H1 (cell line): Measurements from ENCODE around the gene ANKRD62. TPM values are rescaled to one million over a fixed set of nuclear protein-coding genes. Genes with fewer than 3 reads are reported as not detected.

Experiments
- CTCF ChIA-PET: fragments of 300-600 bp; sonication (Branson Sonifier 250); formaldehyde crosslinking; loops from one replicate; lab custom pipeline; 2021; ENCODE audit not compliant: partially characterized antibody; lab: Charles Lee
- POLR2A ChIA-PET: fragments of 300-600 bp; sonication (Branson Sonifier 250); formaldehyde crosslinking; loops from one replicate; lab custom pipeline; 2021; ENCODE audit warnings: inconsistent platforms; ENCODE audit not compliant: partially characterized antibody; lab: Charles Lee
- DNase-seq, 2 experiments: peaks; one replicate each; pipeline versions ENCODE4 v3.0.0 to v3.0.0-alpha.2; 2010 to 2022; ENCODE audit warnings: low spot score in 2 of 2, low read depth in 1 of 2, mixed read lengths in 1 of 2
- FAIRE-seq: peaks from 2 replicates; lab custom pipeline; 2011; peaks lifted over from hg19 to GRCh38; lab: Jason Lieb, UNC
- H2AFZ ChIP-seq: 2 replicates; pipeline ENCODE4 v1.8.1; 2012; ENCODE audit warnings: low read length, inconsistent platforms
- H2AK5ac ChIP-seq: 2 replicates; pipeline ENCODE4 v1.6.1; 2013; ENCODE audit warnings: low read depth, low read length
- H2BK120ac ChIP-seq: replicated peaks from 2 replicates; pipeline ENCODE3; 2013; ENCODE audit warnings: low read depth, low read length, inconsistent platforms
- H2BK12ac ChIP-seq: 2 replicates; pipeline ENCODE4 v1.6.1; 2013; ENCODE audit warnings: low read depth, low read length
- H2BK15ac ChIP-seq: 2 replicates; pipeline ENCODE4 v1.6.1; 2013; ENCODE audit warnings: low read length
- H2BK20ac ChIP-seq: 2 replicates; pipeline ENCODE4 v1.6.1; 2013; ENCODE audit warnings: low read length
- H2BK5ac ChIP-seq: 2 replicates; pipeline ENCODE4 v1.6.1; 2013; ENCODE audit warnings: low read depth, low read length
- H3K14ac ChIP-seq: 2 replicates; pipeline ENCODE4 v1.6.1; 2013; ENCODE audit warnings: inconsistent platforms; ENCODE audit not compliant: insufficient read length
- H3K18ac ChIP-seq: 2 replicates; pipeline ENCODE4 v1.6.1; 2013; ENCODE audit warnings: low read length; ENCODE audit errors: extremely low read depth
- H3K23ac ChIP-seq: 2 replicates; pipeline ENCODE4 v1.6.1; 2013; ENCODE audit warnings: inconsistent platforms; ENCODE audit not compliant: insufficient read length
- H3K23me2 ChIP-seq: 2 replicates; pipeline ENCODE4 v1.6.1; 2013; ENCODE audit warnings: low read depth, low read length
- H3K27ac ChIP-seq: 2 replicates; pipeline ENCODE4 v1.6.1; 2011; ENCODE audit warnings: low read depth, low read length, inconsistent platforms
- H3K27me3 ChIP-seq, 4 experiments: replicated peaks in 1 of 4; 1 replicate in 1 of 4; 2 replicates in 3 of 4; pipeline versions ENCODE4 v1.6.1 to v1.8.1; 2011 to 2013; ENCODE audit warnings: low read length in 3 of 4, mild to moderate bottlenecking in 3 of 4, inconsistent platforms in 2 of 4, mixed read lengths in 2 of 4, moderate library complexity in 1 of 4; ENCODE audit not compliant: control insufficient read depth in 3 of 4, insufficient read depth in 3 of 4; ENCODE audit errors: extremely low read depth in 1 of 4
- H3K36me3 ChIP-seq, 4 experiments: 2 replicates each; pipeline versions ENCODE4 v1.6.1 to v1.8.1; 2011 to 2013; ENCODE audit warnings: mild to moderate bottlenecking in 4 of 4, low read length in 3 of 4, moderate library complexity in 2 of 4, control low read depth in 1 of 4, inconsistent platforms in 1 of 4; ENCODE audit not compliant: insufficient read depth in 4 of 4, control insufficient read depth in 2 of 4
- H3K4ac ChIP-seq: replicated peaks from 2 replicates; pipeline ENCODE3; 2013; ENCODE audit warnings: low read length, low read depth, mixed read lengths, inconsistent platforms; ENCODE audit not compliant: insufficient read length
- H3K4me1 ChIP-seq, 4 experiments: replicated peaks in 1 of 4; 1 replicate in 1 of 4; 2 replicates in 3 of 4; pipeline versions ENCODE4 v1.6.1 to v1.8.1; 2011 to 2013; ENCODE audit warnings: low read length in 3 of 4, inconsistent platforms in 2 of 4, mixed read lengths in 1 of 4; ENCODE audit not compliant: insufficient read depth in 4 of 4, control insufficient read depth in 3 of 4
- H3K4me2 ChIP-seq, 2 experiments: 2 replicates each; pipeline versions ENCODE4 v1.6.1 to v1.8.1; 2011 to 2013; ENCODE audit warnings: low read depth in 2 of 2, low read length in 2 of 2, control low read depth in 1 of 2, inconsistent platforms in 1 of 2, mild to moderate bottlenecking in 1 of 2; ENCODE audit not compliant: insufficient read depth in 1 of 2
- H3K4me3 ChIP-seq, 4 experiments: fragments of 200-600, 300-600 bp in 1 of 4; sonication (generic), shearing (Covaris generic), sonication (Bioruptor Twin) in 1 of 4; 2 replicates each; pipeline versions ENCODE4 v1.5.1 to v1.8.1; 2011 to 2016; ENCODE audit warnings: low read length in 4 of 4, low read depth in 3 of 4, control low read depth in 2 of 4, inconsistent platforms in 2 of 4, mild to moderate bottlenecking in 2 of 4, mixed read lengths in 1 of 4, moderate library complexity in 1 of 4; ENCODE audit not compliant: insufficient read depth in 2 of 4; ENCODE audit errors: extremely low read depth in 1 of 4
- H3K56ac ChIP-seq: replicated peaks from 2 replicates; pipeline ENCODE3; 2013; ENCODE audit warnings: low read depth, mild to moderate bottlenecking, mixed read lengths, low read length, inconsistent platforms; ENCODE audit not compliant: insufficient read length
- H3K79me1 ChIP-seq: 2 replicates; pipeline ENCODE4 v1.6.1; 2013; ENCODE audit warnings: low read depth, low read length, control low read depth
- H3K79me2 ChIP-seq, 2 experiments: 2 replicates each; pipeline versions ENCODE4 v1.6.1 to v1.8.1; 2012 to 2013; ENCODE audit warnings: low read length in 2 of 2, mild to moderate bottlenecking in 2 of 2, inconsistent platforms in 1 of 2; ENCODE audit not compliant: insufficient read depth in 2 of 2, control insufficient read depth in 1 of 2
- H3K9ac ChIP-seq, 4 experiments: replicated peaks in 1 of 4; 1 replicate in 1 of 4; 2 replicates in 3 of 4; pipeline versions ENCODE4 v1.6.1 to v1.8.1; 2011 to 2013; ENCODE audit warnings: low read depth in 3 of 4, low read length in 3 of 4, control low read depth in 2 of 4, mild to moderate bottlenecking in 2 of 4, moderate library complexity in 2 of 4, inconsistent platforms in 1 of 4; ENCODE audit errors: extremely low read depth in 1 of 4
- H3K9me3 ChIP-seq, 2 experiments: 2 replicates each; pipeline versions ENCODE4 v1.6.1 to v1.8.1; 2012 to 2013; ENCODE audit warnings: mild to moderate bottlenecking in 2 of 2, moderate library complexity in 2 of 2, control low read depth in 1 of 2, inconsistent platforms in 1 of 2, low read depth in 1 of 2, low read length in 1 of 2, mixed read lengths in 1 of 2; ENCODE audit not compliant: insufficient read depth in 2 of 2
- H4K20me1 ChIP-seq, 2 experiments: replicated peaks in 1 of 2; 2 replicates each; pipeline versions ENCODE3 to v1.8.1; 2011 to 2013; ENCODE audit warnings: inconsistent platforms in 2 of 2, low read length in 2 of 2, mild to moderate bottlenecking in 1 of 2; ENCODE audit not compliant: insufficient read depth in 2 of 2, control insufficient read depth in 1 of 2
- H4K5ac ChIP-seq: 2 replicates; pipeline ENCODE4 v1.6.1; 2013; ENCODE audit warnings: low read length, low read depth, mixed read lengths, inconsistent platforms; ENCODE audit not compliant: insufficient read length
- H4K8ac ChIP-seq: 2 replicates; pipeline ENCODE4 v1.8.0; 2013; ENCODE audit warnings: mild to moderate bottlenecking, moderate library complexity, low read length, inconsistent platforms; ENCODE audit not compliant: insufficient read depth; ENCODE audit errors: extremely low read depth
- H4K91ac ChIP-seq: replicated peaks from 2 replicates; pipeline ENCODE3; 2013; ENCODE audit warnings: low read length, mixed read lengths, inconsistent platforms; ENCODE audit not compliant: insufficient read length
- EP300 ChIP-seq, 2 experiments: IDR thresholded peaks; 1 replicate in 1 of 2; 2 replicates in 1 of 2; pipeline ENCODE4 v1.6.1; 2011 to 2012; ENCODE audit warnings: low read depth in 2 of 2, low read length in 2 of 2, mild to moderate bottlenecking in 2 of 2, borderline replicate concordance in 1 of 2, inconsistent platforms in 1 of 2, moderate library complexity in 1 of 2
- HDAC6 ChIP-seq: IDR thresholded peaks from one replicate; pipeline ENCODE4 v1.7.1; 2012; ENCODE audit warnings: low read depth, mild to moderate bottlenecking, inconsistent platforms, low read length, moderate library complexity
- KDM5A ChIP-seq: fragments of 200-600 bp; IDR thresholded peaks from 2 replicates; pipeline ENCODE4 v1.7.1; 2012; ENCODE audit warnings: mild to moderate bottlenecking, low read length, inconsistent platforms, mixed read lengths
- SAP30 ChIP-seq: fragments of 300-600 bp; sonication (generic); IDR thresholded peaks from 2 replicates; pipeline ENCODE4 v1.7.1; 2012; ENCODE audit warnings: low read length, moderate library complexity, mild to moderate bottlenecking, inconsistent platforms; ENCODE audit not compliant: insufficient read depth, insufficient replicate concordance
- SP1 ChIP-seq: IDR thresholded peaks from 2 replicates; pipeline ENCODE4 v1.6.1; 2011; ENCODE audit warnings: low read depth, low read length
- YY1 ChIP-seq: IDR thresholded peaks from 2 replicates; pipeline ENCODE4 v1.6.1; 2011; ENCODE audit warnings: low read depth, mild to moderate bottlenecking, low read length
- WGBS, 2 experiments: shearing (Covaris generic) in 1 of 2; methylation state at CpG; one replicate each; pipeline versions ENCODE4 v1.1.6 to v1.1.7; 2013 to 2015; ENCODE audit warnings: low lambda C conversion rate in 2 of 2, mixed read lengths in 2 of 2, inconsistent platforms in 1 of 2, low coverage in 1 of 2, missing lambda C conversion rate in 1 of 2; ENCODE audit not compliant: insufficient replicate concordance in 2 of 2, insufficient coverage in 1 of 2, insufficient read length in 1 of 2; ENCODE audit errors: extremely low coverage in 1 of 2, missing lambda C conversion rate in 1 of 2; 5-methylcytosine and 5-hydroxymethylcytosine counted together
- polyA plus RNA-seq, 7 experiments: library from polyadenylated mRNA; depleted of rRNA in 3 of 7; stranded (reverse) in 5 of 7; unstranded in 2 of 7; fragments of >200 nt in 5 of 7; fragments of 200-250 nt in 2 of 7; gene quantifications; 1 replicate in 5 of 7; 2 replicates in 1 of 7; 4 replicates in 1 of 7; pipeline versions ENCODE4 v1.2.1 to v1.2.3, GENCODE V29; 2011 to 2013; ENCODE audit warnings: missing spikeins in 2 of 7, mixed read lengths in 2 of 7
- total RNA-seq: library from RNA; stranded (reverse); fragmentation: NEBNext Ultra II Directional; extraction: Animal tissue kit (Norgen Biotek cat#: 25700); gene quantifications from 2 replicates; pipeline ENCODE4 v1.2.1, GENCODE V29; 2021
- TF ChIP-seq, protein P1 (sequence below), 3 experiments: IDR thresholded peaks; 1 replicate in 2 of 3; 2 replicates in 1 of 3; pipeline versions ENCODE4 v1.5.1 to v1.6.1; 2011; ENCODE audit warnings: low read length in 3 of 3, mild to moderate bottlenecking in 3 of 3, inconsistent platforms in 2 of 3, low read depth in 1 of 3, moderate library complexity in 1 of 3; ENCODE audit not compliant: insufficient read depth in 1 of 3; ENCODE audit errors: control extremely low read depth in 1 of 3

Gene ANKRD62
- total and polyA plus RNA-seq, 2 of the 8 experiments (the other 6 are each of a cell fraction or from before 2014, with no cell fraction given), result not detected

DNA sequence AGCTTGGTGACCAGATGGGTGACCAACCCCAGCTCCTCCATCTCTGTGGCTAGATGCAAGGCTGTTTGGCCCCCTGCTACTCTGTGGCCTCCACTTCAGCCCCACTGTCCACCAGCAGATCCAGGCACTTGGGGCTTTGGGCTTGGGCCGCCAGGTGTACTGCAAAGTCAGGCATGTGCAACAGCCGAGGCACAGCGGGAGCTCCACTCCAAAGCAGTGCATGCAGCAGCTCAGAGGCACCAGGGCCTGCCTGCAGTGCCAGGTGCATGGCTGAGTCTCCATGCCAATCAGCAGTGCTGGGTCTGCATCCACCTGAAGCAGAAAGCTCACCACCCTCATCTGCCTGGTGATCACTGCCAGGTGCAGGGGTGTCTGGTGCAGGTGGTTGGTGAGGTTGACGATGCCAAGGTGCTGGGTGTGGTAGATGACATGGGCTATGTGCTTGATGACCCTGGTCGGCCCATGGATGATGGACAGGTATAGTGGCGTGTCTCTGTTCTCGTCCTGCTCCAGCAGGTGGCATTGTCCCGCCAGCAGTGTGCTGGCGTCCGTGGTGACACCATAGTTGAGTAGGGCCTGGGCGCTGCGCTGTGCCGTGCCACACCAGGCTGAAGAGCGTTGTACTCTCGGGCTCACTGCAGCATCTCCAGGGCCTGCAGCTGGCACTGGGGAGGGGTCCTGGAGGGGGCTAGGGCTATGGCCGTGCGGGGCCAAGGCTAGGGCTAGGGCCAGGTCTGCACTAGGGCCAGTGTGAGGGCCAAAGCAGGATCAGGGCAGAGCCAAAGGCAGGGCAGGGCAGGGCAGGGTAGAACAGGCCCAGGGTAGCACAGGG, 1.0 kb upstream of the ANKRD62 start:
- no peak overlapping the region for H3K27ac ChIP-seq
- H4K5ac ChIP-seq, result no peak overlapping the region
- no peak overlapping the region for H2BK15ac ChIP-seq
- H3K9me3 ChIP-seq, result peaks cover 0 to 5% of the 10 kb centered on the region in 2 experiments; a peak in 1 of 4 replicates
- no peak overlapping the region for H3K4me2 ChIP-seq
- DNase-seq, result peak in 1 of 2 experiments; percentile 61
- no peaks in the 10 kb centered on the region; the same call in 1 of the 2 replicates for H3K23me2 ChIP-seq
- no peak overlapping the region for H2BK20ac ChIP-seq
- no peak overlapping the region for H3K23ac ChIP-seq
- H3K18ac ChIP-seq, result no peak overlapping the region
- no peak overlapping the region for H4K8ac ChIP-seq
- no peaks in the 10 kb centered on the region for H3K79me2 ChIP-seq
- no peaks in the 10 kb centered on the region; a peak in 1 of 7 replicates for H3K27me3 ChIP-seq
- 86% methylated on average over 17 of the region's 17 CpGs; no CpG with 5 or more reads in 1 of the 2 experiments for WGBS, 2 experiments
- H3K4ac ChIP-seq, result no peak overlapping the region
- no peak overlapping the region for H2BK120ac ChIP-seq
- no peak for FAIRE-seq
- no peak overlapping the region for H4K91ac ChIP-seq
- no peaks in the 10 kb centered on the region for H3K79me1 ChIP-seq
- no peaks in the 10 kb centered on the region for H3K4me1 ChIP-seq
- no peak overlapping the region for H3K4me3 ChIP-seq
- ChIA-PET CTCF (interaction anchor here (0.7 to 5.3 kb wide), 13 partner anchors 9 to 179 kb away, joined by 3 to 58 read pairs (median 3); no protein-coding TSS in a partner anchor), POLR2A (interaction anchor here (1.2 kb wide), 1 partner anchor 9 kb away, joined by 3 read pairs; no protein-coding TSS in a partner anchor)
- no peak overlapping the region for H3K9ac ChIP-seq
- H3K36me3 ChIP-seq, result no peaks in the 10 kb centered on the region
- H2BK12ac ChIP-seq, result peak overlapping the region; percentile 11; the same call in 1 of the 2 replicates
- H2AFZ ChIP-seq, result no peak overlapping the region
- H4K20me1 ChIP-seq, result peaks cover 1 to 3% of the 10 kb centered on the region in 2 experiments
- no peak overlapping the region for H3K56ac ChIP-seq
- H2AK5ac ChIP-seq, result no peak overlapping the region
- no peak overlapping the region for H3K14ac ChIP-seq
- no peak overlapping the region; the same call in 1 of the 2 replicates for H2BK5ac ChIP-seq
- TF ChIP-seq SAP30, result no peak
- TF ChIP-seq YY1, result no peak
- no peak for TF ChIP-seq KDM5A
- TF ChIP-seq, protein P1, sequence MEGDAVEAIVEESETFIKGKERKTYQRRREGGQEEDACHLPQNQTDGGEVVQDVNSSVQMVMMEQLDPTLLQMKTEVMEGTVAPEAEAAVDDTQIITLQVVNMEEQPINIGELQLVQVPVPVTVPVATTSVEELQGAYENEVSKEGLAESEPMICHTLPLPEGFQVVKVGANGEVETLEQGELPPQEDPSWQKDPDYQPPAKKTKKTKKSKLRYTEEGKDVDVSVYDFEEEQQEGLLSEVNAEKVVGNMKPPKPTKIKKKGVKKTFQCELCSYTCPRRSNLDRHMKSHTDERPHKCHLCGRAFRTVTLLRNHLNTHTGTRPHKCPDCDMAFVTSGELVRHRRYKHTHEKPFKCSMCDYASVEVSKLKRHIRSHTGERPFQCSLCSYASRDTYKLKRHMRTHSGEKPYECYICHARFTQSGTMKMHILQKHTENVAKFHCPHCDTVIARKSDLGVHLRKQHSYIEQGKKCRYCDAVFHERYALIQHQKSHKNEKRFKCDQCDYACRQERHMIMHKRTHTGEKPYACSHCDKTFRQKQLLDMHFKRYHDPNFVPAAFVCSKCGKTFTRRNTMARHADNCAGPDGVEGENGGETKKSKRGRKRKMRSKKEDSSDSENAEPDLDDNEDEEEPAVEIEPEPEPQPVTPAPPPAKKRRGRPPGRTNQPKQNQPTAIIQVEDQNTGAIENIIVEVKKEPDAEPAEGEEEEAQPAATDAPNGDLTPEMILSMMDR (IDR thresholded peaks at IDR 0.05; ENCODE audit: control extremely low read depth in 1 of 3, insufficient read depth in 1 of 3, low read depth in 1 of 3, low read length in 3 of 3), result peak in 2 of 3 experiments; percentile 76 to 84; a peak in 3 of 4 replicates
- TF ChIP-seq SP1, result no peak
- TF ChIP-seq HDAC6, result no peak
- TF ChIP-seq EP300 (IDR thresholded peaks at IDR 0.05; ENCODE audit: borderline replicate concordance in 1 of 2, low read depth in 2 of 2, low read length in 2 of 2), result no peak
